PFSK-1 (cell line): ENCODE data around the gene KLF7.

ENCODE experiments used
- FOXP2 ChIP-seq: optimal IDR thresholded peaks from 2 replicates; pipeline ENCODE3; 2011; ENCODE audit warnings: borderline replicate concordance, control low read depth, inconsistent platforms; ENCODE audit not compliant: insufficient read depth; ENCODE audit errors: extremely low read length, extremely low read depth
- POLR2AphosphoS5 ChIP-seq: IDR thresholded peaks from 2 replicates; pipeline ENCODE4 v1.6.1; 2012; ENCODE audit warnings: low read depth, mild to moderate bottlenecking, control low read depth, low read length, moderate library complexity
- SIN3A ChIP-seq: IDR thresholded peaks from 2 replicates; pipeline ENCODE4 v1.6.1; 2012; ENCODE audit warnings: mild to moderate bottlenecking, low read length, moderate library complexity, borderline replicate concordance; ENCODE audit not compliant: insufficient read depth
- TAF1 ChIP-seq: IDR thresholded peaks from 2 replicates; pipeline ENCODE4 v1.6.1; 2012; ENCODE audit warnings: low read length, control low read depth, borderline replicate concordance; ENCODE audit not compliant: insufficient read depth
- TF ChIP-seq, protein P1 (sequence below), 2 experiments: IDR thresholded peaks; 2 replicates each; pipeline versions ENCODE4 v1.6.1 to v1.8.0; 2011 to 2012; ENCODE audit warnings: low read depth in 2 of 2, low read length in 2 of 2, control low read depth in 1 of 2, inconsistent platforms in 1 of 2, mild to moderate bottlenecking in 1 of 2, moderate library complexity in 1 of 2; ENCODE audit not compliant: insufficient read depth in 1 of 2

Gene KLF7

DNA sequence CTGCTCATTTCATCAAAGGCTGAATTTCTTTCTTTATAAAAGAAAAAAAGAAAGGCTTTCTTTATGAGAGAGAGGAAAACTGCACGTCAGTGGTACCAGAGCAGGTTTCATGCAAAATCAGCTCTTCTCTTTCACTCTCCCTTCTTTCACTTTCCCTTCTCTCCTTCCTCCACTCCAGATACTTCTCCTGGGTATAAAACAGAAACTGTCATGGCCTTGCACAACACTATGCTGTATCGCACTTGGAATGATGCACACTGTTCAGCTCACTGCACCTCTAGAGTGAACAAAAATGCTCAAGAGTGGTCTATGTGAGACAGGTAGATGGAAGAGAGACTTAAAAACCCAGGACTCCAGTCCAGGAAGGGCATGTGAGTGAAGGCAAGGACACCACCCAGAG is 73.8 kb downstream of the KLF7 start:
- TF ChIP-seq, protein P1, sequence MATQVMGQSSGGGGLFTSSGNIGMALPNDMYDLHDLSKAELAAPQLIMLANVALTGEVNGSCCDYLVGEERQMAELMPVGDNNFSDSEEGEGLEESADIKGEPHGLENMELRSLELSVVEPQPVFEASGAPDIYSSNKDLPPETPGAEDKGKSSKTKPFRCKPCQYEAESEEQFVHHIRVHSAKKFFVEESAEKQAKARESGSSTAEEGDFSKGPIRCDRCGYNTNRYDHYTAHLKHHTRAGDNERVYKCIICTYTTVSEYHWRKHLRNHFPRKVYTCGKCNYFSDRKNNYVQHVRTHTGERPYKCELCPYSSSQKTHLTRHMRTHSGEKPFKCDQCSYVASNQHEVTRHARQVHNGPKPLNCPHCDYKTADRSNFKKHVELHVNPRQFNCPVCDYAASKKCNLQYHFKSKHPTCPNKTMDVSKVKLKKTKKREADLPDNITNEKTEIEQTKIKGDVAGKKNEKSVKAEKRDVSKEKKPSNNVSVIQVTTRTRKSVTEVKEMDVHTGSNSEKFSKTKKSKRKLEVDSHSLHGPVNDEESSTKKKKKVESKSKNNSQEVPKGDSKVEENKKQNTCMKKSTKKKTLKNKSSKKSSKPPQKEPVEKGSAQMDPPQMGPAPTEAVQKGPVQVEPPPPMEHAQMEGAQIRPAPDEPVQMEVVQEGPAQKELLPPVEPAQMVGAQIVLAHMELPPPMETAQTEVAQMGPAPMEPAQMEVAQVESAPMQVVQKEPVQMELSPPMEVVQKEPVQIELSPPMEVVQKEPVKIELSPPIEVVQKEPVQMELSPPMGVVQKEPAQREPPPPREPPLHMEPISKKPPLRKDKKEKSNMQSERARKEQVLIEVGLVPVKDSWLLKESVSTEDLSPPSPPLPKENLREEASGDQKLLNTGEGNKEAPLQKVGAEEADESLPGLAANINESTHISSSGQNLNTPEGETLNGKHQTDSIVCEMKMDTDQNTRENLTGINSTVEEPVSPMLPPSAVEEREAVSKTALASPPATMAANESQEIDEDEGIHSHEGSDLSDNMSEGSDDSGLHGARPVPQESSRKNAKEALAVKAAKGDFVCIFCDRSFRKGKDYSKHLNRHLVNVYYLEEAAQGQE (IDR thresholded peaks at IDR 0.05; ENCODE audit: insufficient read depth in 1 of 2, low read depth in 2 of 2, low read length in 2 of 2), result no peak
- TF ChIP-seq POLR2AphosphoS5 (no peak), TAF1 (no peak), SIN3A (no peak), FOXP2 (no peak)

DNA sequence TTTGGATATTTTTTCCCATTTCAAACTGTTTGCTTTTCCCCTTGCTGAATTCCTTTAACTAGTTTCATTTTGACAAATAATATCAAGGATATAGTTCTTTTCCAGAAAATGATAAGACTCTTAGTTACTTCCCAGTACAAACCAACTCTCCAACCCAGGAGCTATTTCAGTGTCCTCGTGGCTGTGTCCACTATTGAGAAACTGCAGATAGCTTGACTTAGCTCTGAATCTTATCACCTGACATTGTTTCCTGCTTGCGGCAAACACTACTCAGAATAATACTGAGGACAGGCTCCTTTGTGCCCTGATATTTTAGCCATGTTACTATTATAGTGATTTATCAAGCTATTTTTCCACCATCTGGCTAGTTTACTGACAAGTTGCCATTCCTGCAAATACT is 74.6 kb downstream of the KLF7 start:
- TF ChIP-seq POLR2AphosphoS5, result no peak
- no peak for TF ChIP-seq SIN3A
- no peak for TF ChIP-seq TAF1
- no peak for TF ChIP-seq FOXP2
- TF ChIP-seq, protein P1 (IDR thresholded peaks at IDR 0.05; ENCODE audit: insufficient read depth in 1 of 2, low read depth in 2 of 2, low read length in 2 of 2), result no peak

DNA sequence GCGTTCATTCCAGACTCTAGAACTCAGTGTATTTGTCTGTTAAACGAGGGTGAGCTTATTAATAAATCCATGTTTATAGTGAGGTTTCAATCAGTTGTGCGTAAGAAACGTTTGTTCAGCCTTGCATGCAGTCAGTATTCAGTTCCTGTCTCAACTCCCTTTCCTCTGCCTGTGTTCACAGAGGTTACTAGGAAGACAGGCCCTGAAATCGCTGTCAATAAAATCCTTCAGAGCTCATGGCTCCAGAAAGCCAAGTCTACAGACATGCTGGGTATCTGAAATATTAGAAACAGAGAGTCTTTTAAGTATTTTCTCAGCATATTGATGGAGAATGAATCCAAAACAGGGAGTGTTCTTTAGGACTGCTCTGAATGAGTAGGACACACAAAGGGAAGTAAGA is 75.4 kb downstream of the KLF7 start:
- TF ChIP-seq TAF1 (no peak), POLR2AphosphoS5 (no peak), SIN3A (no peak), FOXP2 (no peak)
- TF ChIP-seq, protein P1 (IDR thresholded peaks at IDR 0.05; ENCODE audit: insufficient read depth in 1 of 2, low read depth in 2 of 2, low read length in 2 of 2), result no peak

DNA sequence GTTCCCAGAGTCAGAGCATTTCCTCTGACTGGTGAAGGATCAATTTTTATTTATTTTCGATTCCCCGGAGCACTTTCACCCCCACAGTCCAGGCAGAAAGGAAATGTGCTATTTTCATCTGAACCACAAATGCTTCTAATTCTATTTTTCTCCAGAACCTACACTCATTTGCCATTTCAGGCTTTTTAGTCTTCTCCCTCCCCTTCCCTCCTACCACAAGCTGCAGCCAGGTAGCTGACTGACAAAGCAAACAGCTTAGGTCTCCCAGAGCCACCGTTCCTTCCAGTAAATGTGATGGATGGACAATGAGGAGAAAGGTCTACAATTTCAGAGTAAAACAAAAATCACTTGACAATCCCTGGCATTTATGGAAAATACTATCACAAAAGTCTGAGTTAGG is 76.9 kb downstream of the KLF7 start:
- TF ChIP-seq FOXP2, result no peak
- no peak for TF ChIP-seq POLR2AphosphoS5
- TF ChIP-seq TAF1, result no peak
- TF ChIP-seq, protein P1 (IDR thresholded peaks at IDR 0.05; ENCODE audit: insufficient read depth in 1 of 2, low read depth in 2 of 2, low read length in 2 of 2), result no peak
- no peak for TF ChIP-seq SIN3A

DNA sequence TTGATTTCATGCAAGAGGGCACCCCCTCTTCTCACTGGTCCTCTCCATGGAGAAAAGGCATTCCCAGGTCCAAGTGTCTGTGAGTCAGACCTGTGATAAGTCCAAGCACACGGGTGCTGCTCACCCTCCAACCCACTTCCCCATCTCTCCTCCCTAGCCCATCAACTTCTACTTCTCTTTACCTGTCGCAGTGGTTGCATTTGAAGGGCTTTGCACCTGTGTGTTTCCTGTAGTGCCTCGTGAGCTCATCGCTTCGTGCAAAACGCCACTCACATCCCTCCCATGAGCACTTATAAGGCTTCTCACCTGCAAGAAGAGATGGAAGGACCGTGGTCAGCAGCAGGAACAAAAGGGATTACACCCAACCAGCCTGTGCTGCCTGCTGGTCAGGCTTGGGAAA is 77.5 kb downstream of the KLF7 start:
- TF ChIP-seq SIN3A, result no peak
